ENCODE measurements around the gene MARK1. TPM values are rescaled to one million over a fixed set of nuclear protein-coding genes. Genes with fewer than 3 reads are reported as not detected.

The MARK1 gene
- polyA plus RNA-seq, 12 donors: 7.8 to 15.8 (median 12.7) TPM; not detected in 1

- DNase-seq: no peak
Measured at GRCh38 chr1:220711056-220711809, 183.3 kb downstream of the MARK1 start.

Other genes with a start within 250 kb of the MARK1 start
- gene C1orf115, start 162.2 kb downstream of the MARK1 start, polyA plus RNA-seq (ENCODE audit: insufficient read length in 12 of 12): 10 to 100 TPM in 9 of 12 donors, 1 to 10 TPM in 2, not detected in 1; 9.0 to 22.1 (median 11.5) TPM
- 10 to 100 TPM in 11 of 12 donors, not detected in 1; 12.6 to 67.9 (median 18.6) TPM for gene MTARC2, start 220.2 kb downstream of the MARK1 start, polyA plus RNA-seq (ENCODE audit: insufficient read length in 12 of 12)